DMS53 treated with DMSO at 0.1 percent for 48 hours (cell line): ENCODE data around the gene RPL28.
"Not testable (repeated sequence)": the region's sequence is repeated elsewhere in the genome, so short reads cannot be mapped to it uniquely, and the experiment has no call there.

Experiments
- DNase-seq: peaks from one replicate; lab custom pipeline; 2025; ENCODE audit not compliant: unreplicated experiment; lab: John Stamatoyannopoulos, UW

The RPL28 gene

DNA sequence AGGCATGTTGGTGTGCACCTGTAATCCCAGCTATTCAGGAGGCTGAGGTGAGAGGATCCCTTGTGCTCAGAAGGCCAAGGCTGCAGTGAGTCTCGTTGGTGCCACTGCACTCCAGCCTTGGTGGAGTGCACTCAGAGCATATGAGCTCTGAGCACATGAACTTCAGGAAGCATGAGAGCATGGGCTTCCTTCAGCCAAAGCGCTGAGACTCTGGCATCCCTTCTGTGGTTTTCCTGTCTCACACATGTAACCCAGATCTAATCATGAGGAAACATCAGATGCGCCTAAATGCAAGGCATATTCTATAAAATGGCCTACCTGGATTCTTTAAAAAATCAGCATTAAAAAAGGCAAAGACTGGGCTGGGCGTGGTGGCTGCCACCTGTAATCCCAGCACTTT is 35.5 kb downstream of the RPL28 start:
- not testable (repeated sequence) for DNase-seq

GRCh38 chr19:55423225-55424005 is 37.7 kb downstream of the RPL28 start:
- DNase-seq = no peak

DNA sequence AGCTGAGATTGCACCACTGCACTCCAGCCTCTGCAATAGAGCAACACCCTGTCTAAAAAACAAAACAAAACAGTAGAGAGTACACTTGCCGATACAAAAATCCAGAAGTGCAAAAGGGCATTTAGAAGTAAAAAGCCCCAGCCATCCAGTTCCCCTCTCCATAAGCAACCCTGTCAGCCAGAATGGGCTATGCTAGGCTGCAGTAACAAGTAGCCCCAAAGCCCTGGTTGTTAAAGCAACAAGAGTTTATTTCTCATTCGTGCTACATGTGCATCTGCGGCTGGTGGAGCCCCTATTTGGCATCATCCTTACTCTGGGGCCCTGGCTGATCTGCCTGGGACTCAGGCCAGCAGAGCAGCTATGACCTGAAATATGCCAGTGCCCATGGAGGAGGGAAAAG is 38.8 kb downstream of the RPL28 start:
- no peak for DNase-seq

GRCh38 chr19:55426042-55426441 is 40.3 kb downstream of the RPL28 start:
- DNase-seq = no peak

DNA sequence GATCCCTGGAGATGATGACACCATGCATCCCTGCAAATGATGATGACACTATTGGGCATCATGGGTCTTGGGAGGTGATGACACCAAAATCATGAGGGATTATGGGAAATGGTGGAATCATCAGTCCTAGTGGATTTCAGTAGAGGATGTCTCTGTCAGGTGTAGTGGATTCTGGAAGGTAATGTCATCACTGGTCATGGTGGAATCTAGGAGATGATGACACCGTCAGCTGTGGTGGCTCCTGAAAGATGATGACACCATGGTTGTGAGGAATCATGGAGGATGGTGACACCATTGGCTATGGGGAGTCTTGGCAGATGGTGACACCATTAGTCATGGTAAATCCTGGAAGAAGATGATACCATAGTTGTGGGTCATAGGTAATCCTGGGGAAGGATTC is 45.5 kb downstream of the RPL28 start:
- no peak for DNase-seq

DNA sequence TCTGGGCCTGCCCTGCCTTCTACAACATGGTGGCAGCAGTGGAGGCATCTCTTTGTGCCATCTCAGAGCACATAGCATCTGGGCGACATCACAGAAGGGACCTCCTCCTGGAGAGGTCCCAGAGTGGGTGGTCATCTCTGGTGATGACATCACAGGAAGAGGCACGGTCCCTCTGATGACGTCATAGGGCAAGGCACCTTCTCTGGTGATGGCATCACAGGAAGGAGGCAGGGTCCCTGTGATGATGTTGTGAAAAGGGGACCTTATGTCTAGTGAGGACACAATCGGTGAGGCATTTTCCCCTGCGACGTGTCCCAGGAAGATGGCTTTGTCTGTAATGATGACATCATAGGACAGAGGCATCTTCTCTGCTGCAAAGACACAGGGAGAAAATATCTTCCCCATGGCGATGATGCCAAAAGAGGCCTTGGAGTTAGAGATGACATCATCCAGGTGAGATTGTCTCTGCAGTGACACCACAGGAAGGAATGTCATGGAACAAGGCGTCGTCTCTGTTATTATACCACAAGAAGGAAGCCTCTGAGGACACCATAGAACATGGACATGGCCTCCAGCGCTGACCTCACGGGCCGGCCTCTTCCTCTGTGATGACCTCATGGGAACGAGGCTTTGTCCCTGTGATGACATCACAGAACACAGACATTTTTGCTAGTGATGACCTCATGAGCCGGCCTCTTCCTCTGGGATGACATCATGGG is 46.7 kb downstream of the RPL28 start:
- DNase-seq = no peak

DNA sequence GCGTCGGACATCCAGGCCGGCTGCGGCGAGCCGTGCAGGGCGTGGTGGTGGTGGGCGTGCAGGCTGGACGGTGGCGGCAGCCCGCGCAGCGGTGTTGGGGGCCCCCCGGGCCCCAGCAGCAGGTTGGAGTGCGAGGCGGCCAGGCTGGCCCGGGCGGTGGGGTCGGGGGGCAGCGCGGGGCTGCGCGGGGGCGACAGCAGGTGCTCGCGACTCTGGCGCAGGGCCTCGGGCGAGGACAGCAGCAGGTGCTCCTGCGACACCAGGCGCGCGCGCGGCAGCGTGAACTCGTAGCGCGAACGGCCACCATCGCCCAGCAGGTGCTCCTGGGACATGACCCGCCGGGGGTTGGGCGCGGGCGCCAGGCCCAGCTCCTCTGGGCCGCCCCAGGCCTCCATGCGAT is 47.6 kb downstream of the RPL28 start:
- peak; percentile 32 for DNase-seq

DNA sequence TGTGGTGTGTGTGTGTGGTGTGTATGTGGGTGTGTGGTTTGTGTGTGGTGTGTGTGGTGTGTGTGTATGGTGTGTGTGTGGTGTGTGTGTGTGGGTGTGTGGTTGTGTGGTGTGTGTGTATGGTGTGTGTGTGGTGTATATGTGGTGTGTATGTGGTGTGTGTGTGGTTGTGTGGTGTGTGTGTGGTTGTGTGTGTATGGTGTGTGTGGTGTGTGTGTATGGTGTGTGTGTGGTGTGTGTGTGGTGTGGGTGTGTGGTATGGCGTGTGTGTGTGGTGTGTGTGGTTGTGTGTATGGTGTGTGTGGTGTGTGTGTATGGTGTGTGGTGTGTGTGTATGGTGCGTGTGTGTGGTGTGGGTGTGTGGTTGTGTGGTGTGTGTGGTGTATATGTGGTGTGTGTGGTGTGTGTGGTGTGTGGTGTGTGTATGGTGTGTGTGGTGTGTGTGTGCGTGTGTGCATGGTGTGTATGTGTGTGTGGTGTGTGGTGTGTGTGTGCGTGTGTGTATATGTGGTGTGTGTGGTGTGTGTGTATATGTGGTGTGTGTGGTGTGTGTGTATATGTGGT is 48.7 kb downstream of the RPL28 start:
- DNase-seq = no peak

- no peak for DNase-seq
Observed at GRCh38 chr19:55435020-55435419, 49.3 kb downstream of the RPL28 start.

DNA sequence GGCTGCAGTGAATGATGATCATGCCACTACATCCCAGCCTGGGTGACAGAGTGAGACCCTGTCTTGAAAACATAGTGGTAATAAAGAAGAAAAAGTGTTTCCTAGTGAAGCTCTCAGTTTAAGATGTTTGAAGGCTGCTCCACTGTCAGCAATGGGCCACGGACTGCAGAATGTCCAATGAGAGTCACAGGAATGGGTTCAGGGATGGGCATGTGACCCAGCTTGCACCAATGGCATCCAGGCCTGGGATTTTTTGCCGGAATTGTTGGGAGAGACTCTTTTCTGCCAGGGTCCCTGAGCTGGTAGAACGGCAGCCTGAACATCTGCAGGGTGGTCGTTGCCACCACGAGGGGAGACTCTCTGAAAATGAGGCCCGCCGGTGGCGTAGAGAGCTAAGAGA is 51.1 kb downstream of the RPL28 start:
- DNase-seq = no peak

GRCh38 chr19:55437410-55437809 is 51.7 kb downstream of the RPL28 start:
- DNase-seq = peak; percentile 57

GRCh38 chr19:55439052-55439451 is 53.3 kb downstream of the RPL28 start:
- DNase-seq = no peak

GRCh38 chr19:55440411-55441105 is 54.8 kb downstream of the RPL28 start:
- no peak for DNase-seq

- no peak for DNase-seq
Observed at GRCh38 chr19:55441319-55441691, 55.6 kb downstream of the RPL28 start.

- no peak for DNase-seq
Observed at GRCh38 chr19:55441692-55442321, 56.1 kb downstream of the RPL28 start.

DNA sequence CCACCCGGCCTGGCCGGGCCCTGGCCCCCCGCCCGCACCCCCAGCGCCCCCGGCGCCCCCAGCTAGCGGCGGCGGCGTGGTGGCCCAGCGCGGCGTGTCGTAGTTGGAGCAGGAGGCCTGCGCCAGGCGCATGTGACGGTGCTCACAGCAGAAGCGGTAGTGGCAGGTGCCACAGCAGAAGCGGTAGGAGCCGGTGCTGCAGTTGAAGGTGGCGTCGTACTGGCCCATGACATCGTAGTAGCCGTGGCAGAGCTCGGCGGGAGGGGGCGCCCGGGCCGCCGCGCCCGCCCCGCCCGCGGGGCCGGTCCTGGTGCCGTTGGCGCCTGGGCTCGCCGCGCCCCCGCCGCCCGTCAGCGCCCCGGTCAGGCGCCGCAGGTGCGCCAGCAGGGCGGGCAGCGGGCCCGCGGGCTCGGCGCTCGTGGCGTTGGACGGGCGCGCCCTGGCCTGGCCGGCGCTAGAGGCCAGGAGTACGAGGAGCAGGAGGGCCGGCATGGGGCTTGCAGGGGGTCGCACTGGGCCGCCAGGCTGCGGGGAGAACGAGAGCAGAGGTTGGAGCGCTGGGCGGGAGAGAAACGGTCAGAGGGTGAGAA is 56.7 kb downstream of the RPL28 start:
- peak; percentile 39 for DNase-seq

GRCh38 chr19:55443045-55443823 is 57.5 kb downstream of the RPL28 start, which contains the start of gene SHISA7:
Gene SHISA7 (minus strand): TSS chr19:55443300. CDS start chr19:55442863, 437 bp downstream.
- no peak for DNase-seq

DNA sequence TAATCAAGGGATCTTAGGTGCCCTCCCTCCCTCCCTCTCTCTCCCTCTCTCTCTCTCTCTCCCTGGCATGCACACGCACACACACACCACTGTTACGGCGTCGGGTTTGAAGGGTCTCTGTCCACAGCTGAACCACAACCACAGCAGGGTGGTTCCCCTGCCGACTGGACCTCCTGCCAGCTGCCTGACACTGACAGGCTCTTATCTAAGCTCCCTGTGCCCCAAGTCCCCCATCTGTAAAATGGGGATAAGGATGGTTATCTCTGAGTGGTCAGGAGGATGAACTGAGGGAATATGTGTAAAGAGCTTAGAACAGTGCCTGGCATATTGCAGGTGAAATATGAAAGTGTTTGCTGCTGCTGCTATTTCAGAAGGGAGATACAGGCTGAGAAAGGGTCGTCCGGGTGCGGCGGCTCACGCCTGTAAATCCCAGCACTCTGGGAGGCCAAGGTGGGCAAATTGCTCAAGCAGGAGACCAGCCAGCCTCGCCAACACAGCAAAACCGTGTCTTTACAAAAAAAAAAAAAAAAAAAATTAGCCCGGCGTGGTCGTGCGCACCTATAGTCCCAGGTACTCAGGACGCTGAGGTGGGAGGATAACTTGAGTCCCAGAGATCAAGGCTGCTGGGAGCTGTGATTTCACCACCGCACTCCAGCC is 58.2 kb downstream of the RPL28 start:
- no peak for DNase-seq

DNA sequence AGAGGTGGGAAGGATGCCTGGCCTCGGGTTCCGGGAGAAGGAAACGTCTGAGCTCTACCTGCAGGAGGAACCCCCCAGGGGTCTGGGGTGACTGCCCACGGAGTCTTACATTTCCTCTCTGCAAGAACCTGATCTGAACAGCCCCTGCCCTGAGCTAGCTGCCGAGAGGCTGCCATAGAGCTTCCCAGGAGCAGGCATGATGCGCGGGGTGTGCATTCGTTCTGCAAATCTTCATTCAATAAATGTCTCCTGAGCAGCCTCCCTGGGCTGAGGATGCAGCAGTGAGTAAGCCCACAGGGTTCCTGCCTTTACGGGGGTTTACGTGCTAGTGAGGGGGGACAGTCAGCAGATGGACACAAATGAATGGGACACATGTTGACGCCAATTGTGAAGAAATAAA is 58.9 kb downstream of the RPL28 start:
- DNase-seq = no peak
